ENCODE data around the gene CIDEB.
A peak's percentile ranks its signal among the peaks of the same experiment; 100 is the strongest.
"Not testable (repeated sequence)": the region's sequence is repeated elsewhere in the genome, so short reads cannot be mapped to it uniquely, and the experiment has no call there.

CIDEB gene, protein sequence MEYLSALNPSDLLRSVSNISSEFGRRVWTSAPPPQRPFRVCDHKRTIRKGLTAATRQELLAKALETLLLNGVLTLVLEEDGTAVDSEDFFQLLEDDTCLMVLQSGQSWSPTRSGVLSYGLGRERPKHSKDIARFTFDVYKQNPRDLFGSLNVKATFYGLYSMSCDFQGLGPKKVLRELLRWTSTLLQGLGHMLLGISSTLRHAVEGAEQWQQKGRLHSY

DNA sequence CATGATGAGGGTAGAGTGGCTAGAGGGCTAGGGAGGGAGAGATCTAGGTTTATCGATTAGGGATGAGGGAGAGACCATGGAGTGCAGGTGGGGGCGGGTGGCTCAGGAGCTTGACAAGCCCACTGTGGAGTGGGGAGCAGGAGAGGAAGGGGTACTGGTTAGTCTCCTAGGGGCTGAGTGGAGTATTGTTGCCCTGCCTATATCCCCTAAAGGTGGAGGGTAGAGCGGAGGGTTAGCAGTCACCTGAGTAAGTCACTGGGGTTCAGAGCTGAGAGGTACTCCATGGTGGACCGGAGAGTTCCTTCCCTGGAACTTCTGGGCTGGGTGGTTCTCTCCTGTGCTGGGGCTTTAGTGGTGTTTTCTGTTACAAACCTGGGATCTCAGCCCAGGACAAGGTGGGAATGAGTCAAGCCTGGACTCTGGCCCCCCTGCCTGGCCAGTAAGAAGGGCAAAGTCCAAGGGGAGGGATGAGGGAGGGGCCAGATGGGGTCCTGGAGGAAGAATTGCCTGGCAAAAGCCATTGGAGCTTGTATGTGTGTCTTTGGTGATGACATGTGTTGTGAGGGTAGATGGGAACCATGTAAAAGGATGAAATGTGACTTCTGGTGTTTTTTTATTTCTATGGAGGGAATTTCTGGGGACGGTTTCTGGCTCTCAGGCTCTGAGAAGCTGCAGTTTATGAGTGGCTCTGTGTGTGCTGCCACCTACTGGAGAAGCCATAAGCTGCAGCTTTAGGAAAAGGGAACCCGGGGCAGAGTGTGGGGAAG is at the start of gene CIDEB:
TSS of gene CIDEB (minus strand) at position 403 of the 767 bp plus-strand sequence. CDS start at position 284, 119 bp downstream.
- H3K36me3 ChIP-seq (ENCODE audit: control insufficient read depth in 5 of 5, insufficient read depth in 5 of 5, low read length in 5 of 5): peaks cover 6 to 50% (median 49%) of the 10 kb centered on the region in 5 donors
- H3K27ac ChIP-seq (ENCODE audit: low read depth, low read length): no peak within 1 kb of the TSS
- H3K27me3 ChIP-seq (ENCODE audit: control insufficient read depth in 5 of 5, insufficient read depth in 4 of 5, low read length in 5 of 5): no peaks in the 10 kb centered on the region
- no peaks in the 10 kb centered on the region for H3K9me3 ChIP-seq (ENCODE audit: control insufficient read depth in 5 of 5, low read length in 5 of 5)
- H3K9ac ChIP-seq (ENCODE audit: low read length in 5 of 5): no peak within 1 kb of the TSS
- H3K4me3 ChIP-seq (ENCODE audit: low read depth in 1 of 5, low read length in 5 of 5): no peak within 1 kb of the TSS
- peaks cover 10 to 51% (median 41%) of the 10 kb centered on the region in 5 donors for H3K4me1 ChIP-seq (ENCODE audit: control insufficient read depth in 5 of 5, insufficient read depth in 5 of 5, low read length in 5 of 5)

DNA sequence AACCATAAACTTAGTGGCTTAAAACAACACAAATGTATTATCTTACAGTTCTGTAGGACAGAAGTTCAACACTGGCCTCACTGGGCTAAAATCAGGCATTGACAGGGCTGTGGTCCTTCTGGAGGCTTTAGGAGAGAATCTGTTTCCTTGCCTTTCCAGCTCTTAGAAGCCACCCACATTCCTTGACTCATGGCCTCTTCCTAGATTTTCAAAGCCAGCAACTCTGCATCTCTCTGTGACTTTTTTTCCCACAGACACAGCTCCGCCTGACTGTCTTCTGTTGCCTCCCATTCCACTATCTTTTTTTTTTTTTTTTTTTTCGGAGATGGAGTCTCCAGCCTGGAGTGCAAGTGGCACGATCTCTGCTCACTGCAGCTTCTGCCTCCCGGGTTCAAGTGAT is 48.4 kb upstream of the CIDEB start:
- Histone ChIP-seq H3K9me3 (ENCODE audit: control insufficient read depth in 5 of 5, low read length in 5 of 5) (no peaks in the 10 kb centered on the region), H3K27me3 (ENCODE audit: control insufficient read depth in 5 of 5, insufficient read depth in 4 of 5, low read length in 5 of 5) (peaks cover 0 to 4% (median 0%) of the 10 kb centered on the region in 5 donors), H3K36me3 (ENCODE audit: control insufficient read depth in 5 of 5, insufficient read depth in 5 of 5, low read length in 5 of 5) (no peaks in the 10 kb centered on the region), H3K9ac (ENCODE audit: low read length in 5 of 5) (no peak overlapping the region), H3K4me3 (ENCODE audit: low read depth in 1 of 5, low read length in 5 of 5) (no peak overlapping the region), H3K4me1 (ENCODE audit: control insufficient read depth in 5 of 5, insufficient read depth in 5 of 5, low read length in 5 of 5) (peaks cover 0 to 8% (median 5%) of the 10 kb centered on the region in 5 donors), H3K27ac (ENCODE audit: low read depth, low read length) (no peak overlapping the region)

DNA sequence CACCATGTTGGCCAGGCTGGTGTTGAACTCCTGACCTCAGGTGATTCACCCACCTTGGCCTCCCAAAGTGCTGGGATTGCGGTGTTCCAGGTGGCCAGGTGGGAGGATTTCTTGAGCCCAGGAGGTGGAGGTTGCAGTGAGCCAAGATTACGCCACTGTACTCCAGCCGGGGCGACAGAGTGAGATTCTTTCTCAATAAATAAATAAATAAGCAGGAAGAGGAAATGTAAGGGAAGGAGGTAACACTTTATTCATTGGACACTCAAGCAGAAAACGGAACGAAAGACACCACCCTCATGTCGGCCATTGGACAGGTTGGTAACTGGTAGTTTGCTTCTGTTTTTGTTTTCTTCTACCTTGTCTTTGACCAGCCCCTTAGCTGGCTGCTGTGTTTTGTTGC is 47.2 kb upstream of the CIDEB start:
- Histone ChIP-seq H3K9me3 (ENCODE audit: control insufficient read depth in 5 of 5, low read length in 5 of 5) (no peaks in the 10 kb centered on the region), H3K27ac (ENCODE audit: low read depth, low read length) (no peak overlapping the region), H3K4me1 (ENCODE audit: control insufficient read depth in 5 of 5, insufficient read depth in 5 of 5, low read length in 5 of 5) (peaks cover 0 to 8% (median 5%) of the 10 kb centered on the region in 5 donors), H3K36me3 (ENCODE audit: control insufficient read depth in 5 of 5, insufficient read depth in 5 of 5, low read length in 5 of 5) (no peaks in the 10 kb centered on the region), H3K9ac (ENCODE audit: low read length in 5 of 5) (no peak overlapping the region), H3K27me3 (ENCODE audit: control insufficient read depth in 5 of 5, insufficient read depth in 4 of 5, low read length in 5 of 5) (peaks cover 0 to 4% (median 0%) of the 10 kb centered on the region in 5 donors), H3K4me3 (ENCODE audit: low read depth in 1 of 5, low read length in 5 of 5) (no peak overlapping the region)

DNA sequence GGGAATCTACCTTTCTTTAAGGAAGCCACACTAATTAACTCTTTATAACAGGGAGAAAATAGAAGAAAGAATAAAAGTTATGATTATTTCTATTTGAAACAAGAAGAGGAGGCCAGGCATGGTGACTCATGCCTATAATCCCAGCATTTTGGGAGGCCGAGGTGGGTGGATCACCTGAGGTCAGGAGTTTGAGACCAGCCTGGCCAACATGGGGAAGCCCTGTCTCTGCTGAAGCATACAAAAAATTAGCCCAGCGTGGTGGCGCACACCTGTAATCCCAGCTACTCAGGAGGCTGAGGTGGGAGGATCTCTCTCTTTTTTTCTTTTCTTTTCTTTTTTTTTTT is 46.7 kb upstream of the CIDEB start:
- H3K4me3 ChIP-seq (ENCODE audit: low read depth in 1 of 5, low read length in 5 of 5); H3K27ac ChIP-seq (ENCODE audit: low read depth, low read length); H3K4me1 ChIP-seq (ENCODE audit: control insufficient read depth in 5 of 5, insufficient read depth in 5 of 5, low read length in 5 of 5); H3K9ac ChIP-seq (ENCODE audit: low read length in 5 of 5); H3K36me3 ChIP-seq (ENCODE audit: control insufficient read depth in 5 of 5, insufficient read depth in 5 of 5, low read length in 5 of 5); H3K27me3 ChIP-seq (ENCODE audit: control insufficient read depth in 5 of 5, insufficient read depth in 4 of 5, low read length in 5 of 5); H3K9me3 ChIP-seq (ENCODE audit: control insufficient read depth in 5 of 5, low read length in 5 of 5): not testable (repeated sequence)

DNA sequence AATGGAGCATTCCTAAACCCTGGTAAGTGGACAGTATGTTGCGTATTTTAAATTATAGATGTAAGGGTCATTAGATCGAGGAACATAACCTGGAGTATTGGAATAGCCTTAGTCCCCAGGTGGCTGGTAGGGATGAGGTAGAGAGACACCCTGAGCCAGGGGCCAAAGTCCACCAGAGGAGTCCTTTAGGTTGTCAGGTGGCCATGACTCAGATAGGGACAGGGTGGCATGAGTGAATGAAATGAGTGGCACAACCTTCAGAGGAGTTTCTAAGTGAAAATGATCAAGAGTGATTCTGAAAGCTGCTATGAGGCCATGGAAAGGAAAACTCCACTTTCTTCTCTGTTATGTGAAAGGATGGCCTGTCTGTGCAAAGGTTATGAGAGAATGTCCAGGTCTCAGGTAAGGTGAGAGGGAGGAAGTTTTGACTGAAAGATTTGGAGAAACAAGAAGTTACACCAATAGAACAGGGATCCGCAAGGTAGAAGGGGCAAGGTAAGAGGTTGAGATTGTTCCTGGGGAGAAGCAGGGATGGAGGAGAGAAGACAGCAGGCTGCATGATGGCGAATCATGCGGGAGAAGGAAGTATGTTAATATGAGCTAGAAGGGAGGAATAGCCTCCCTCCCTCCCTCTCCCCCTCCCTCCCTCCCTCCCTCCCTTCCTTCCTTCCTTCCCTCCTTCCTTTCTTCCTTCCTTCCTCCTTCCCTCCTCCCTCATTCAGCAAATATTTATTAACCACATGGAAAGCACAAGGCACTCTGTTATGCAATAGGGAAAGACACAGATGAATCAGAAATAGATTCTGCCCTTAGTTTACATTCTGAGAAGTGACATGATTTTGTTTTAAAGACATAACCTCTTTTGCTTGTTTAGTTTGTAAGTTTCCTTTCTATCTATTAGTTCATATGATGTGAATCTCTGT is 46.0 kb upstream of the CIDEB start:
- no peak overlapping the region for H3K27ac ChIP-seq (ENCODE audit: low read depth, low read length)

GRCh38 chr14:24351517-24351916 is 43.7 kb upstream of the CIDEB start:
- peaks cover 0 to 16% (median 8%) of the 10 kb centered on the region in 5 donors for H3K4me1 ChIP-seq (ENCODE audit: control insufficient read depth in 5 of 5, insufficient read depth in 5 of 5, low read length in 5 of 5)
- H3K9me3 ChIP-seq (ENCODE audit: control insufficient read depth in 5 of 5, low read length in 5 of 5): no peaks in the 10 kb centered on the region
- no peak overlapping the region for H3K27ac ChIP-seq (ENCODE audit: low read depth, low read length)
- H3K4me3 ChIP-seq (ENCODE audit: low read depth in 1 of 5, low read length in 5 of 5): no peak overlapping the region
- no peaks in the 10 kb centered on the region for H3K36me3 ChIP-seq (ENCODE audit: control insufficient read depth in 5 of 5, insufficient read depth in 5 of 5, low read length in 5 of 5)
- no peak overlapping the region for H3K9ac ChIP-seq (ENCODE audit: low read length in 5 of 5)
- H3K27me3 ChIP-seq (ENCODE audit: control insufficient read depth in 5 of 5, insufficient read depth in 4 of 5, low read length in 5 of 5): peaks cover 0 to 4% (median 0%) of the 10 kb centered on the region in 5 donors

More for the DNA sequence above, 46.0 kb upstream of the CIDEB start:
- peaks cover 0 to 8% (median 5%) of the 10 kb centered on the region in 5 donors for H3K4me1 ChIP-seq (ENCODE audit: control insufficient read depth in 5 of 5, insufficient read depth in 5 of 5, low read length in 5 of 5)
- H3K36me3 ChIP-seq (ENCODE audit: control insufficient read depth in 5 of 5, insufficient read depth in 5 of 5, low read length in 5 of 5): no peaks in the 10 kb centered on the region
- H3K27me3 ChIP-seq (ENCODE audit: control insufficient read depth in 5 of 5, insufficient read depth in 4 of 5, low read length in 5 of 5): peaks cover 0 to 4% (median 0%) of the 10 kb centered on the region in 5 donors
- no peaks in the 10 kb centered on the region for H3K9me3 ChIP-seq (ENCODE audit: control insufficient read depth in 5 of 5, low read length in 5 of 5)
- H3K9ac ChIP-seq (ENCODE audit: low read length in 5 of 5): no peak overlapping the region
- no peak overlapping the region for H3K4me3 ChIP-seq (ENCODE audit: low read depth in 1 of 5, low read length in 5 of 5)

DNA sequence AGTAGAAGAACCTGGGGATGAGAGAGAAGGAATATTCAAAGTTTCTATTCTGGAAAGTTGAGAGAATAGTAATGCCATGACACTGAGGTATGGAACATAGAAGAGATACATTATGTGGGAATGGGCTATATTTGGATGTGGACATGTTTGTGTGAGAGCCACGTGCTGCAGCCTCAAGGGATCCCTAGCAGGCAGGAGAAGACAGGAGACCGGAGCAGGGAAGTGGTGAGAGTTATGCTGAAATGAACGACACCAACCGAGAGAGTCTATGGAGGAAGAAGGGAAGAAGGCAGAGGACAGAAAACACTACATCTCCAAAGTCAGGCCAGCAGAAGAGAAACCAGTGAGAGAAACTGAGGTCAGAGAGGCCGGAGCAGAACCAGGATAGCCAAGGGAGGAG is 42.0 kb upstream of the CIDEB start:
- no peak overlapping the region for H3K27ac ChIP-seq (ENCODE audit: low read depth, low read length)
- H3K27me3 ChIP-seq (ENCODE audit: control insufficient read depth in 5 of 5, insufficient read depth in 4 of 5, low read length in 5 of 5): peaks cover 0 to 4% (median 0%) of the 10 kb centered on the region in 5 donors
- peaks cover 0 to 18% (median 8%) of the 10 kb centered on the region in 5 donors for H3K4me1 ChIP-seq (ENCODE audit: control insufficient read depth in 5 of 5, insufficient read depth in 5 of 5, low read length in 5 of 5)
- no peaks in the 10 kb centered on the region for H3K9me3 ChIP-seq (ENCODE audit: control insufficient read depth in 5 of 5, low read length in 5 of 5)
- H3K9ac ChIP-seq (ENCODE audit: low read length in 5 of 5): no peak overlapping the region
- no peak overlapping the region for H3K4me3 ChIP-seq (ENCODE audit: low read depth in 1 of 5, low read length in 5 of 5)
- no peaks in the 10 kb centered on the region for H3K36me3 ChIP-seq (ENCODE audit: control insufficient read depth in 5 of 5, insufficient read depth in 5 of 5, low read length in 5 of 5)

DNA sequence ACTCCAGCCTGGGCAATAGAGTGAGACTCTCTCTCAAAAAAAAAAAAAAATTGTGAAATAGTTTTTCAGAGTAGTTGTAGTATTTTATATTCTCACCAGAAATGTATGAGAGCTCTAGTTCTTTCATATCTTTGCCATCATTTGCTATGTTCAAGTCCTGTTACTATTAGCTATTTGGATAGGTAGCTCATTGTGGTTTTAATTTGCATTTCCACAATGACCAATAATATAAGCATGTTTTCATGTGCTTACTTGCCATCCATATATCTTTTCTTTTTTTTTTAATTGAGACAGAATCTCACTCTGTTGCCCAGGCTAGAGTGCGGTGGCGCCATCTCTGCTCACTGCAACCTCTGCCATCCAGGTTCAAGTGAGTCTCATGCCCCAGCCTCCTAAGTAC is 40.4 kb upstream of the CIDEB start:
- no peaks in the 10 kb centered on the region for H3K36me3 ChIP-seq (ENCODE audit: control insufficient read depth in 5 of 5, insufficient read depth in 5 of 5, low read length in 5 of 5)
- H3K4me3 ChIP-seq (ENCODE audit: low read depth in 1 of 5, low read length in 5 of 5): no peak overlapping the region
- peaks cover 0 to 4% (median 0%) of the 10 kb centered on the region in 5 donors for H3K27me3 ChIP-seq (ENCODE audit: control insufficient read depth in 5 of 5, insufficient read depth in 4 of 5, low read length in 5 of 5)
- no peak overlapping the region for H3K9ac ChIP-seq (ENCODE audit: low read length in 5 of 5)
- H3K4me1 ChIP-seq (ENCODE audit: control insufficient read depth in 5 of 5, insufficient read depth in 5 of 5, low read length in 5 of 5): peaks cover 0 to 18% (median 4%) of the 10 kb centered on the region in 5 donors
- no peaks in the 10 kb centered on the region for H3K9me3 ChIP-seq (ENCODE audit: control insufficient read depth in 5 of 5, low read length in 5 of 5)
- H3K27ac ChIP-seq (ENCODE audit: low read depth, low read length): no peak overlapping the region

GRCh38 chr14:24347134-24347533 is 39.4 kb upstream of the CIDEB start:
- peaks cover 0 to 18% (median 4%) of the 10 kb centered on the region in 5 donors for H3K4me1 ChIP-seq (ENCODE audit: control insufficient read depth in 5 of 5, insufficient read depth in 5 of 5, low read length in 5 of 5)
- H3K27ac ChIP-seq (ENCODE audit: low read depth, low read length): peak overlapping the region; percentile 6
- no peaks in the 10 kb centered on the region for H3K36me3 ChIP-seq (ENCODE audit: control insufficient read depth in 5 of 5, insufficient read depth in 5 of 5, low read length in 5 of 5)
- H3K9me3 ChIP-seq (ENCODE audit: control insufficient read depth in 5 of 5, low read length in 5 of 5): no peaks in the 10 kb centered on the region
- H3K27me3 ChIP-seq (ENCODE audit: control insufficient read depth in 5 of 5, insufficient read depth in 4 of 5, low read length in 5 of 5): peaks cover 0 to 4% (median 0%) of the 10 kb centered on the region in 5 donors
- H3K9ac ChIP-seq (ENCODE audit: low read length in 5 of 5): no peak overlapping the region
- H3K4me3 ChIP-seq (ENCODE audit: low read depth in 1 of 5, low read length in 5 of 5): no peak overlapping the region

All from subcutaneous abdominal adipose tissue (tissue), 5 donors.